GM06990 (cell line): ENCODE results near the gene ZNF746.

Experiments used
- DNase-seq: peaks from one replicate; pipeline ENCODE4 v3.0.0-alpha.2; 2011; ENCODE audit not compliant: insufficient read length; ENCODE audit errors: extremely low read depth
- H3K27me3 ChIP-seq: replicated peaks from 2 replicates; pipeline ENCODE4 v1.6.0; 2011; ENCODE audit warnings: low read length; ENCODE audit not compliant: control insufficient read depth, insufficient read depth
- H3K36me3 ChIP-seq: 2 replicates; pipeline ENCODE4 v1.5.1; 2011; ENCODE audit warnings: low read length; ENCODE audit not compliant: control insufficient read depth, insufficient read depth
- H3K4me3 ChIP-seq: replicated peaks from 2 replicates; pipeline ENCODE4 v1.5.1; 2011; ENCODE audit warnings: low read depth, mild to moderate bottlenecking, control low read depth, low read length
- TF ChIP-seq, protein P1 (sequence below): IDR thresholded peaks from 2 replicates; pipeline ENCODE4 v1.5.1; 2011; ENCODE audit warnings: low read length, control low read depth, mild to moderate bottlenecking, inconsistent platforms; ENCODE audit not compliant: insufficient read depth, poor library complexity, severe bottlenecking

The ZNF746 gene

DNA sequence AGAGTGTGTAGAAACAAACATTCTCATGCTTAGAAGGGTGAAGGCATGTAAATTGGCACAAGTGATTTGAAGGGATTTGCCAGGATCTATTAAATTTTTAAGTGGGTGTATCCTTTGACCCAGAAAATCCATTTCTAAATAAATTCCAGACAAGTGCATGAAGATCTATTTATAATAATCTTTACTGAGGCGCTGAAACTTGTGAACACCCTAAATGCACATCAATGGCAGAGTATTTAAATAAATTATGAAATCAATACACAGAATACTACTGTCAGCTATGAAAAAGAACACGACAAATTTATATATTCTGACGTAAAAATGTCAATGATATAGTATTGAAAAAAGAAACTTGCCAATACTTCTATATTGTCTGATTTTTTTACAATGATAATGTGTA, 54.7 kb downstream of the ZNF746 start:
- Histone ChIP-seq H3K27me3 (no peaks in the 10 kb centered on the region), H3K36me3 (peaks cover 10% of the 10 kb centered on the region), H3K4me3 (no peak overlapping the region)
- no peak for DNase-seq
- TF ChIP-seq, protein P1, sequence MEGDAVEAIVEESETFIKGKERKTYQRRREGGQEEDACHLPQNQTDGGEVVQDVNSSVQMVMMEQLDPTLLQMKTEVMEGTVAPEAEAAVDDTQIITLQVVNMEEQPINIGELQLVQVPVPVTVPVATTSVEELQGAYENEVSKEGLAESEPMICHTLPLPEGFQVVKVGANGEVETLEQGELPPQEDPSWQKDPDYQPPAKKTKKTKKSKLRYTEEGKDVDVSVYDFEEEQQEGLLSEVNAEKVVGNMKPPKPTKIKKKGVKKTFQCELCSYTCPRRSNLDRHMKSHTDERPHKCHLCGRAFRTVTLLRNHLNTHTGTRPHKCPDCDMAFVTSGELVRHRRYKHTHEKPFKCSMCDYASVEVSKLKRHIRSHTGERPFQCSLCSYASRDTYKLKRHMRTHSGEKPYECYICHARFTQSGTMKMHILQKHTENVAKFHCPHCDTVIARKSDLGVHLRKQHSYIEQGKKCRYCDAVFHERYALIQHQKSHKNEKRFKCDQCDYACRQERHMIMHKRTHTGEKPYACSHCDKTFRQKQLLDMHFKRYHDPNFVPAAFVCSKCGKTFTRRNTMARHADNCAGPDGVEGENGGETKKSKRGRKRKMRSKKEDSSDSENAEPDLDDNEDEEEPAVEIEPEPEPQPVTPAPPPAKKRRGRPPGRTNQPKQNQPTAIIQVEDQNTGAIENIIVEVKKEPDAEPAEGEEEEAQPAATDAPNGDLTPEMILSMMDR: no peak

DNA sequence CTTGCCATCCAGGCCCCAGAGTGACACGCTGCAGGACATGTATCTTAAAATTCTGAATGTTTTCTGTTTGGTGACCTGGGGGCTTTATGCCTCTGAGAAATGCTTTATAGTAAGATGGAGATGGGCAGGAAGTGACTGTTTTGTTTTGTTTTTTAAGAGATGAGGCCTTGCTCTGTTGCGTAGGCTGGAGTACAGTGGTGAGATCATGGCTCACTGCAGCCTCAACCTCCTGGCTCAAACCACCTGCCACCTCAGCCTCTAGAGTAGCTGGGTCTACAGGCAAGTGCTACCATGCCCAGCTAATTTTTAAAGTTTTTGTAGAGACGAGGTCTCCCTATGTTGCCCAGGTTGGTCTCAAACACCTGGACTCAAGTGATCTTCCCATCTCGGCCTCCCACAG, 57.4 kb downstream of the ZNF746 start:
- TF ChIP-seq, protein P1: no peak
- DNase-seq: no peak
- Histone ChIP-seq H3K36me3 (peaks cover 8% of the 10 kb centered on the region), H3K4me3 (no peak overlapping the region), H3K27me3 (no peaks in the 10 kb centered on the region)

DNA sequence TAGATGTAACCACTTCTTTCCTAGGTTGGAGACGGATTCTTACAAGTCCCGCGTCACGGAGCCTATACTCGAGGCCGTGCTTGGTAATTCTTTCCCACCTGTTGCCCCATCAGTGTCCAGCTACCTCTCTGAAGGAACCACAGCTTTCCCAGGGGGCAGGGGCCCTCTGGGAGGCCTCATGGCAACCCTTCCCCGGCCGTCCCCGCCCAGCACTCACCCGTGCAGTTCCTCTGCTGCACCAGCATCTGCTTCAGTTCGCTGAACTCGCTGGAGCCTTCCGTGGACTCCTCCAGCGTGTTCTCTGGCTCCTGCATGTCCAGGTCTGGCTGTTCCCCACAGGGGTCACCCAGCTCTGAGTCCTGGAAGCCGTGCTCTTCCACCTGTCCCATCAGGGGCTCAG, 61.3 kb downstream of the ZNF746 start:
- TF ChIP-seq, protein P1: no peak
- peaks cover 25% of the 10 kb centered on the region for H3K36me3 ChIP-seq
- DNase-seq: no peak
- no peak overlapping the region for H3K4me3 ChIP-seq
- H3K27me3 ChIP-seq: no peaks in the 10 kb centered on the region

DNA sequence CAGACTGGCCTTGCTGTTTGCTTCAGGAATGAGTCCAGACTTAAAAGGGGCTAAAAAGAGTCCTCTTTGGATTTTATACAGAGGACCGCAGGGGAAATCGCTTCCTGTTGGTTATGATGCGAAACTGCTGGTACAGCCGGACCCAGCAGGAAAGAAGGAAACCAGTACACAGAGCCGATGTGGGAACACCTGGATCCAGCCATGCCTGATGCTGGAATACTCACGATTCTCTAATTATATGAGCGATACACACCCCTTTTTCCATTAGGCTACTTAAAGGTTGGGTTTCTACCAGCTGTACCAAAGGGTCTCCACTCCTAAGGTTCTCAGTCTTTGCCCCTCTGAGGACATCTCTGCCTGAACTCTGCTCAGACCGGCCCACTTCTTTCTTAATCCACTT, 64.5 kb downstream of the ZNF746 start:
- H3K4me3 ChIP-seq: no peak overlapping the region
- no peaks in the 10 kb centered on the region for H3K27me3 ChIP-seq
- TF ChIP-seq, protein P1: no peak
- peaks cover 27% of the 10 kb centered on the region for H3K36me3 ChIP-seq
- no peak for DNase-seq

DNA sequence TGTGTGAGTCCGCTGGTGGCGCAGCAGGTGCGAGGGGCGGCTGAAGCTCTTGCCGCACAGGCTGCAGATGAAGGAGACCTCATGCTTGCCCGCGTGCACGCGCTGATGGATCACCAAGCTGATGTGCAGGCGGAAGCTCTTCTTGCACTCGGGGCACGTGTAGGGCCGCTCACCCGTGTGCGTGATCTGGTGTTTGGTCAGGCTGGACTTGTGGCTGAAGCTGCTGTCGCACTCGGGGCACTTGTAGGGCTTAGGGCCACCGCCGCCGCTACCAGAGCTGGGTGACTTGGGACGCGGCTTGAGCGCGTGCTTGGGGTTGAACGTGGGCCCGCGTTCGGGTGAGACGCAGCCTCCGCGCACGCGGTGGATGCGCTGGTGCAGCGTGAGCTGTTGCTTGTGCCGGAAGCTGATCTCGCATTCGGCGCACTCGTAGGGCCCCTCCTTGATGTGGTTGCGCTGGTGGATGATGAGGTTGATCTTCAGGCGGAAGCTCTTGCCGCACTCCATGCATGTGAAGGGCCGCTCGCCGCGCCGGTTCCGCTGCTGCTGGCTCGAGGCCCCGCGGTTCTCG, 65.4 kb downstream of the ZNF746 start:
- DNase-seq: no peak
- TF ChIP-seq, protein P1: no peak
- peaks cover 27% of the 10 kb centered on the region for H3K36me3 ChIP-seq

DNA sequence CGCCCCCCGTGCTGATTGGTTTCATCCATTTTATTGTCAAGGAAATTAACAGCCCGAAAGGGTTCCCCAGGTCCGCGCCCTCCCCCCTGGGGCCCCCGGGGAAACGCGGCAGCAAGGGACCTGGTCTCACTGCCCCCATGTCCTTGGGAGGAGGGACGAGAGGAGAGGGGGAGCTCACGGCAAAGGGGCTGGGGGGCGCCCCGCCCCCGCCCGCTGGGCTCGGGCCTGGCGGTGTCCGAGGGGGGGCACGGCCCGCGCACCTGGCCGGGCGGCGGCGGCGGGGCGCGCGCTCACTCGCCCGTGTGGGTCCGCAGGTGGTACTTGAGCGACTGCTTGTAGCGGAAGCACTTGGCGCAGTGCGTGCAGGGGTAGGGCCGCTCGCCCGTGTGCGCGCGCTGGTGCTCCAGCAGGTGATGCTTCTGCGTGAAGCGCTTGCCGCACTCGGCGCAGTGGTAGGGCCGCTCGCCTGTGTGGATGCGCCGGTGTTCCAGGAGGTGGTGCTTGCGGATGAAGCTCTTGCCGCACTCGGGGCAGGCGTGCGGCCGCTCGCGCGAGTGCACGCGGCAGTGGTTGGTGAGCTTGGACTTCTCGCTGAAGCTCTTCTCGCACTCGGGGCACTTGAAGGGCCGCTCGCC, 66.0 kb downstream of the ZNF746 start:
- TF ChIP-seq, protein P1: no peak
- peaks cover 27% of the 10 kb centered on the region for H3K36me3 ChIP-seq

More for the DNA sequence above, 65.4 kb downstream of the ZNF746 start:
- no peaks in the 10 kb centered on the region for H3K27me3 ChIP-seq
- H3K4me3 ChIP-seq: no peak overlapping the region

More for the DNA sequence above, 66.0 kb downstream of the ZNF746 start:
- H3K4me3 ChIP-seq: no peak overlapping the region
- no peak for DNase-seq
- H3K27me3 ChIP-seq: no peaks in the 10 kb centered on the region
